Stimulated activated CD8-positive, alpha-beta memory T cell treated with anti-CD3 and anti-CD28 coated beads, Interleukin-12 subunit alpha, Interleukin-12 subunit beta, amount 100 ng/mL, for 24 hours (primary cell): ENCODE data around the gene TMEM151B.
A peak's percentile ranks its signal among the peaks of the same experiment; 100 is the strongest.

ENCODE experiments used
- DNase-seq: peaks from one replicate; pipeline ENCODE4 v3.0.0-alpha.2; 2020; ENCODE audit errors: extremely low read depth

TMEM151B gene

DNA sequence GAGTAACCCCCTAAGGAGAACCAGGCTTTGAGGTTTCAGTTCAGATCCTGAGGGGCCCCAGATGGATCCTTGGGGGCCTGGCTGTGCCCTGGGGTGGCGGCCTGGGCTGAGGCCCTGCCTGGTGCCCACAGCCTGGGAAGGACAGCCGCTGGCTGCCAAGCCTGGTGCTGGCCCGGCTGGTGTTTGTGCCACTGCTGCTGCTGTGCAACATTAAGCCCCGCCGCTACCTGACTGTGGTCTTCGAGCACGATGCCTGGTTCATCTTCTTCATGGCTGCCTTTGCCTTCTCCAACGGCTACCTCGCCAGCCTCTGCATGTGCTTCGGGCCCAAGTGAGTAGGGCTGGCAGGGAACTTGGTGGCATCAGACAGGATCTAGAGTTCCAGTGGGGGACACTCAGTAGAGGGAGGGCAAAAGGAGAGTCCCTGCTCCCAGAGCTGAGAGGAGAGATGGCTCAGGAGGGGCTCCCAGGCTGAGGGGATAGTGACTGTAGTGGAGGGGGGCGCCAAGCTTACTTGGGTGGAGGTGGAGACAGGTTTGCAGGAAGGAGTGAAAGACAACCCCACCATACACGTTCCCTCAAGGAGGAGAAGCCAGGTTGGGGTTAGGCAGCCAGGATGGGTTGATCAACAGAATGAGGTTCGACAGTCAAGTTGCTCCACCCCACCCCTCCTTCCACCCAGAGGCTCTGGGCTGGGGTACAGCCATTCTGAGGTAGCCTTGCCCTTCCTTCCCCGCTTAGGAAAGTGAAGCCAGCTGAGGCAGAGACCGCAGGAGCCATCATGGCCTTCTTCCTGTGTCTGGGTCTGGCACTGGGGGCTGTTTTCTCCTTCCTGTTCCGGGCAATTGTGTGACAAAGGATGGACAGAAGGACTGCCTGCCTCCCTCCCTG is 37.3 kb upstream of the TMEM151B start:
- no peak for DNase-seq

DNA sequence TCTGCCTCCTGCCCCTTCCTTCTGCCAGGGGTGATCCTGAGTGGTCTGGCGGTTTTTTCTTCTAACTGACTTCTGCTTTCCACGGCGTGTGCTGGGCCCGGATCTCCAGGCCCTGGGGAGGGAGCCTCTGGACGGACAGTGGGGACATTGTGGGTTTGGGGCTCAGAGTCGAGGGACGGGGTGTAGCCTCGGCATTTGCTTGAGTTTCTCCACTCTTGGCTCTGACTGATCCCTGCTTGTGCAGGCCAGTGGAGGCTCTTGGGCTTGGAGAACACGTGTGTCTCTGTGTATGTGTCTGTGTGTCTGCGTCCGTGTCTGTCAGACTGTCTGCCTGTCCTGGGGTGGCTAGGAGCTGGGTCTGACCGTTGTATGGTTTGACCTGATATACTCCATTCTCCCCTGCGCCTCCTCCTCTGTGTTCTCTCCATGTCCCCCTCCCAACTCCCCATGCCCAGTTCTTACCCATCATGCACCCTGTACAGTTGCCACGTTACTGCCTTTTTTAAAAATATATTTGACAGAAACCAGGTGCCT is 36.6 kb upstream of the TMEM151B start:
- no peak for DNase-seq

DNA sequence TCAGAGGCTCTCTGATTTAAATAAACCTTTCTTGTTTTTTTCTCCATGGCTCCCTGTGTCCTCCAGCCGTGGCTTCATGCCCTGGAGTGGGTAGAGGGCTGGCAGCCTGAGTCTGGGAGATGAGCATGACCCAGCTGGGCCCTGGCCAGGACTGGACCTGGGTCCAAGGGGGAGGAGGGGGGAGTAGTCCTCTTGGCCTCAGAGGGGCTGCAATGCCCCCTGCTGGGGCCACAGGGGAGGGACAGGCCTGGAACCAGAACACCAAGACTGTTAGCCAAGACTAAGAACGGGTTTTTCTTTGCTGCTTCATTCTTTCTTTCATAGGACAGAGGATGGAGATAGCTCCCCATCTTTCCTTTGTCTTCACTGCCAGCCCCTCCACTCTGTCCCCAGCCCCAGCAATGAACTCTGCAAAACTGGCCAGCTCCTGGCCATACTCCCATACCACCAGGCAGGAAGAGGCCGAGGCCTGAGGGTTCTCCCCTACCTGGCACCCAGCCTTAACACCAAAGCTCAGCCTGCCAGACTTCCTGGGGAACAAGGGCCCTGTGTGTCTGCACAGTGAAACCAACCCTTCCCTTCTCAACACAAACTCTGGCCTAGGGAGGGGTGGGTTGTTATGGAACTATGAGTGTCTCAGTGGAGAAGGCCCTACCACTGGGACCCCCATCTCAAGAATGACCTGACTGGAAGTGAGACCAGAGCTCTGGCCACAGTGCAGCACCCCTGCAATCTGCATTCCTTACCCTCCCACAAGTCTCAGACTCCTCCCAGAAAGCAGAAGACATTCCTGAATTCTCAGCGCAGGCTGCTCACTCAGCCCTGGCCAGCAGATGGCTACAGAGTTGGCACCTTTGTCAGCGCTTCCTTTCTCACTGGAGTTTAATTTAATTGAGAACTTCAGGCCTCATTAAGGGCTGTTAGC is 35.9 kb upstream of the TMEM151B start:
- DNase-seq, result no peak

DNA sequence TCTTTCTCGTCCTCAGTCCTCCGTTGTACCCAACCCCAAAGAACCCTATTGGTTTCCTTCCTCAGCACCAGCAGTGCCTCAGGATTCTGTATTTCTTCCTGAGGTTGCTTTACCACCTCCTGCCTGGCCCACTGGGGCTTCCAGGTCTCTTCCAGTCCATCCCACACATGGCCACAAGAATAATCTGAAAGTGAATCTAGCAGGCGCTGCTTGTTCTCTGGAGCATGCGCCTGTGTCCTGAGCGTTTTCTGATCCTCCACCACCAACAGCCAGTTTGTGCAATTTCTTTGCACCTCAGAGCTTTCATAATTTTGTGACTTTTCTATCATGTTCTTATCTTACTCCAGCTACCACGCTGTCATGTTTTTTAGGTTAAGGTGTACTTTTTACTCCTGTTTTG is 35.0 kb upstream of the TMEM151B start:
- DNase-seq, result no peak

DNA sequence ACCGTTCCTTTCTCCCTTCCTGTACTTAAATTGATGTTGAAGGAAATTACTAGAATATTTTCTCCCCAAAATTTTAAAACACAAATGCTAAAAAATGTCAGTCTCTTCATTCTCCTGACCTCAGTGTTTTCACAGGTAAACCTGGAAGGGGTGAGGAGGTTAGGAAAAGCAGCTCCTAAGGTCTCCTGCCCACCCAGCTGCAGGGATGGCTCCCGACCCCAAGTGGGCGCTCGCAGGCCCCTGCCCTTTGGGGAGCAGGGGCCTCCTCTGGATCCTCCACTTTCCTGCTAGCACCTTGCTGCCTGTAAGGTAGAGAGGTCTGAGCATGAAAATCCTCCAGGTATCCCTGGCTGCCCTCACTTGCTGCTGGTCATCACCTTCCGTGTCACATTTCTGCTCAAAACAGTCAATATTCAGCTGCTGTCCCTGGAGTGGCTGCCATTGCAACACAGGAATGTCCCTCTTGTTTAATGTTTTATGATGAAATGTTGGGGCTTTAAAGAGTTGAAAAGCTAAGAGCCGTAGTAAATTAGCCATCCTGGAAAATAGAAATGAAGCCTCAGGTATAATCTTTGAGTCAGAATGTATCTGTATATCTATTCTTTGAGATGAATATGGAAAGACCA is 34.2 kb upstream of the TMEM151B start:
- no peak for DNase-seq

- DNase-seq, result no peak
Measured at GRCh38 chr6:44237021-44237812, 33.0 kb upstream of the TMEM151B start.

GRCh38 chr6:44237813-44238433 is 32.3 kb upstream of the TMEM151B start:
- DNase-seq, result no peak

DNA sequence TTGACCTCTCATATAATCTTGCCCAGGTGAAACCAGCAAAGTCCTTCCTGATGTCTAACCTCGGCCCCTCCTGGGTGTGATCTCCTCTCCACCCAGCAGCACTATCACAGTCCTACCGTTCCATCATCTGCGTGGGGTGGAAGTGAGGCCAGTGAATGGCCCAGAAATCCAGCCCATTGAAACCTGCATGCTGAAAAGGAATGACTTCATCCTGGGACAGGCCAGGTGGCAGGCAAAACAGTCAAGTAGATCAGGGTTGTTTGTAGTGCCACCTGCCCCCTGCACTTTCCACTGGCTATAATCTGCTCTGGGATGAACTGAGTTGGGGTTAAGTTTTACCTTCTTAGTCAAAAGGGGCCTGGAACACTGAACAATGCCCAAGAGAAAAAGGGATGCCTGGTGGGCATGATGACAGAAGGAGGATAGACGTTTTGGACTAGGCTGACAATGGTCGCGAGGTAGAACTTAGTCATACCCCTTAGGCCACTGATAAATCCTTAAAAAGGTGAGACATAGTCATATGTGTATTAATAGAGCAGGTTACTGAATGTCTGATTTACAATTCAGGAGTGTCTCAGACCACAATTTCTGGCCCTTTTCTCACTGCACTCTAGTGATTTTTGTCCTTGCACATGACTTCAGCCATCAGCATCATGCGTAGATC is 31.4 kb upstream of the TMEM151B start:
- no peak for DNase-seq

DNA sequence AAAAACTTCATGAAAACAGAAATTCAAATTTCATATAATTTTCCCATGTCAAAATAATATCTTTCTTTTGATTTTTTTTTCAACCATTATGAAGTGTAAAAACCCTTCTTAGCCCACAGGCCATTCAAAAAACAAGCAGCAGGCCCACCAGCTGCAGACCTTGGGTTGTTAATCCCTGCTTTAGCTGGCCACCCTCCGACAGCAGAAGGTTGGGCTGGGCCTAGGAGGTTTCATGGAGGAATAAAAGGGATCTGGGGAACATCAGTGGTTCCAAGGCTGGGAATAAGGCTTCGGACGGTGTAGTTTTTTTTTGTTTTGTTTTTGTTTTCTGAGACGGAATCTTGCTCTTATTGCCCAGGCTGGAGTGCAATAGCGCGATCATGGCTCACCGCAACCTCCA is 26.9 kb upstream of the TMEM151B start:
- no peak for DNase-seq

DNA sequence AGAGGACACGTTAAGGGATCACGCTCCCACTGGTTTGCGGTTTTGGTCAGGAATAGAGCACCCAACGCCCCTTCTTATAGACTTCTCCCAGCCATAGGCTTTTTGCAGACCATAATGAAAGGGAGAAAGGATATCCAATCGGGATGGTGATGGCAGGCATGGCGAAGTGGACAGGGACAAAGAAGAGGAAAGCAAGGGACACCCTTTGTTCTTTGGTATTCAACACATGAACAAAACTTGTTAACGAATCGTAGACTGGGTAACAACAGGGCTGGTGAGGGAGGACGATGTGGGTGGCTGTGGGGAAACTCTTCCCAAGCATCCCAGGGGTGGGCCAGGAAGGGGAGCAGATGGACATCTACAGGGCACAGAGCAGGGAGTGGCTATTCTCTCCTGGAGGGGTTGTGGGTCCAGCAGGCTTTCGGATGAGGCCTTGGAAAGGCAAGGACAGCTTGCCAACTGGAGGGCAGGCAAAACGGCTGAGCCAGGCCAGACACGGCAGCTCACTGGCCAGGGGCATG is 24.8 kb upstream of the TMEM151B start:
- DNase-seq, result no peak

- DNase-seq, result peak; percentile 73
Measured at GRCh38 chr6:44245912-44246662, 24.2 kb upstream of the TMEM151B start.

DNA sequence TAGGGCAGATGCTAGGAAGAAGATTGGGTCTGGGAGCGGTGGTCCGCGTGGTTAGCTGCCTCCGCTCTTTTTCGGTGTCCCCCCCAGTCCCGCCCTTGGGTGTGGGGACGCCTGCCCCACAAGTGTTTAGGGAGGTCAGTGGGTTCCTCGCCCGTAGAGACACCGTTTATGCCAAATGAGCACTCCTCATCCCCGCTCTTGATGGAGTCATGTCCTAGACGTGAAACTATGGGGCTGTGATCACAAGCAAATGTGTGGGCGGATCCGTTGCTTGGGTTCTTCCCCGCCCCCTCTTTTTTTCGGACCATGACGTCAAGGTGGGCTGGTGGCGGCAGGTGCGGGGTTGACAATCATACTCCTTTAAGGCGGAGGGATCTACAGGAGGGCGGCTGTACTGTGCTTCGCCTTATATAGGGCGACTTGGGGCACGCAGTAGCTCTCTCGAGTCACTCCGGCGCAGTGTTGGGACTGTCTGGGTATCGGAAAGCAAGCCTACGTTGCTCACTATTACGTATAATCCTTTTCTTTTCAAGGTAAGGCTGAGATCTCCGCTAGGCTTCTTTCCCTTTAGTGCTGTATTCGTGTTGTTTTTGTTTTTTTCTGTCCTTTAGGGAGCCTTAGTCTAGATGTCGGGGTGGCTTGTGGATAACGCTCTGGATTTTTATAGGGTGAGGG is 23.4 kb upstream of the TMEM151B start, which contains the start of gene HSP90AB1:
Gene HSP90AB1, plus strand, starts transcription at position 439 of the 675 bp plus-strand sequence. CDS start 1,529 bp downstream, outside the sequence.
- peak; percentile 86 for DNase-seq

GRCh38 chr6:44247338-44248302 is 22.6 kb upstream of the TMEM151B start:
- DNase-seq, result peak; percentile 75

- DNase-seq, result no peak
Measured at GRCh38 chr6:44248579-44248978, 21.7 kb upstream of the TMEM151B start.

DNA sequence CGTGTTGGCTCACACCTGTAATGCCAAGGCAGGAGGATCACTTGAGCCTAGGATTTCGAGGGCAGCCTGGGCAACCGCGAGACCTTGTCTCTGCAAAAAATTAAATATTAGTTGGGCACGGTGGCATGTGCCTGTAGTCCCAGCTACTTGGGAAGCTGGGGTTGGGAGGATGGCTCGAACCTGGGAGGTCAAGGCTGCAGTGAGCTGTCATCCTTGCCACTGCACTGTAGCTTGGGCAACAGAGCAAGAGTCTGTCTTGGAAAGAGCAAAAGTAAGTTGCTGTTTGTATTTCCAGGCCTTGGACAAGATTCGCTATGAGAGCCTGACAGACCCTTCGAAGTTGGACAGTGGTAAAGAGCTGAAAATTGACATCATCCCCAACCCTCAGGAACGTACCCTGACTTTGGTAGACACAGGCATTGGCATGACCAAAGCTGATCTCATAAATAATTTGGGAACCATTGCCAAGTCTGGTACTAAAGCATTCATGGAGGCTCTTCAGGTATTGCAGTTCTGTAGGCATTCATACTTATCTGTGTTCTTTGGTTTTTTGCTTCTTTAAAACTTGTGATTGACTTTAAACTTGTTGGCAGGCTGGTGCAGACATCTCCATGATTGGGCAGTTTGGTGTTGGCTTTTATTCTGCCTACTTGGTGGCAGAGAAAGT is 21.0 kb upstream of the TMEM151B start:
- no peak for DNase-seq

DNA sequence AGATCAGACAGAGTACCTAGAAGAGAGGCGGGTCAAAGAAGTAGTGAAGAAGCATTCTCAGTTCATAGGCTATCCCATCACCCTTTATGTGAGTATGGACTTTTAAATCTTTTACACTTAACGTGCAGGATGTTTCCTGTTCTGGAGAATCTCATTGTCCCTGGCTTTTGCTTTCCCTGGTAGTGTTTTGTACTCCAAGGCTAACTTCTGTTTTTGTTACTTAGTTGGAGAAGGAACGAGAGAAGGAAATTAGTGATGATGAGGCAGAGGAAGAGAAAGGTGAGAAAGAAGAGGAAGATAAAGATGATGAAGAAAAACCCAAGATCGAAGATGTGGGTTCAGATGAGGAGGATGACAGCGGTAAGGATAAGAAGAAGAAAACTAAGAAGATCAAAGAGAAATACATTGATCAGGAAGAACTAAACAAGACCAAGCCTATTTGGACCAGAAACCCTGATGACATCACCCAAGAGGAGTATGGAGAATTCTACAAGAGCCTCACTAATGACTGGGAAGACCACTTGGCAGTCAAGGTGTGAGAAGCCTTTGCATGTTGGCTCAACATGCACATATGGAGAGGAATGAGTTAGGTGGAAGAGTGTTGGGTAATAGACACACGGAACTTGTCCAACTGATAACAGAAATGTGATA is 20.1 kb upstream of the TMEM151B start:
- DNase-seq, result no peak
